Measurements from ENCODE around the gene SIAH1. TPM values are rescaled to one million over a fixed set of nuclear protein-coding genes. Genes with fewer than 3 reads are reported as not detected.

Gene SIAH1
- polyA plus RNA-seq, 1 donor (not counting 4 experiments of a cell fraction or from before 2014, with no cell fraction given), result 19.0 TPM

GRCh38 chr16:48432136-48432535, 46.9 kb upstream of the SIAH1 start:
- Histone ChIP-seq H3K4me3 (ENCODE audit: control insufficient read depth in 2 of 3, extremely low read depth in 1 of 3, insufficient read depth in 2 of 3, low read depth in 1 of 3, low read length in 3 of 3) (no peak overlapping the region), H3K4me1 (ENCODE audit: control insufficient read depth, extremely low read depth, insufficient read depth, low read length) (no peaks in the 10 kb centered on the region), H3K9ac (ENCODE audit: control insufficient read depth, extremely low read depth, insufficient read depth, low read length) (no peak overlapping the region), H4K20me1 (ENCODE audit: control insufficient read depth, extremely low read depth, insufficient read depth, low read length) (no peaks in the 10 kb centered on the region), H2AFZ (ENCODE audit: control insufficient read depth, low read length) (peak overlapping the region; percentile 56), H3K27me3 (ENCODE audit: control insufficient read depth, extremely low read depth, insufficient read depth, low read length) (no peaks in the 10 kb centered on the region), H3K36me3 (ENCODE audit: control insufficient read depth in 2 of 2, extremely low read depth in 1 of 2, insufficient read depth in 2 of 2, low read length in 2 of 2) (no peaks in the 10 kb centered on the region), H3K4me2 (ENCODE audit: control insufficient read depth, extremely low read depth, insufficient read depth, low read depth, low read length) (no peak overlapping the region), H3K79me2 (ENCODE audit: control insufficient read depth, insufficient read depth, low read length) (no peaks in the 10 kb centered on the region), H3K27ac (ENCODE audit: control insufficient read depth, insufficient read depth, low read length) (no peak overlapping the region), H3K9me1 (ENCODE audit: control insufficient read depth, extremely low read depth, insufficient read depth, low read length) (no peaks in the 10 kb centered on the region), H3K9me3 (ENCODE audit: control insufficient read depth, low read depth, low read length) (no peaks in the 10 kb centered on the region)
- FAIRE-seq (no peak), DNase-seq (ENCODE audit: low read depth, low spot score) (no peak)
- TF ChIP-seq CTCF (optimal IDR thresholded peaks at IDR 0.05 in 1 of 3, IDR thresholded peaks at IDR 0.05 in 1 of 3, conservative IDR thresholded peaks at IDR 0.05 in 1 of 3; ENCODE audit: extremely low read depth in 1 of 3, insufficient read depth in 2 of 3, low read length in 3 of 3) (no peak), EZH2 (IDR thresholded peaks at IDR 0.05; ENCODE audit: low read length) (no peak)
- dilution Hi-C loops (cut with MboI; ENCODE audit: extremely low pct_ligation_motif_present, low sequenced_read_pairs), result no loop called here

GRCh38 chr16:48430890-48431289, 45.7 kb upstream of the SIAH1 start:
- Histone ChIP-seq H2AFZ (ENCODE audit: control insufficient read depth, low read length) (no peak overlapping the region), H3K4me3 (ENCODE audit: control insufficient read depth in 2 of 3, extremely low read depth in 1 of 3, insufficient read depth in 2 of 3, low read depth in 1 of 3, low read length in 3 of 3) (no peak overlapping the region), H3K9me1 (ENCODE audit: control insufficient read depth, extremely low read depth, insufficient read depth, low read length) (no peaks in the 10 kb centered on the region), H3K27me3 (ENCODE audit: control insufficient read depth, extremely low read depth, insufficient read depth, low read length) (no peaks in the 10 kb centered on the region), H3K4me2 (ENCODE audit: control insufficient read depth, extremely low read depth, insufficient read depth, low read depth, low read length) (no peak overlapping the region), H3K9me3 (ENCODE audit: control insufficient read depth, low read depth, low read length) (no peaks in the 10 kb centered on the region), H3K9ac (ENCODE audit: control insufficient read depth, extremely low read depth, insufficient read depth, low read length) (no peak overlapping the region), H3K4me1 (ENCODE audit: control insufficient read depth, extremely low read depth, insufficient read depth, low read length) (no peaks in the 10 kb centered on the region), H3K27ac (ENCODE audit: control insufficient read depth, insufficient read depth, low read length) (no peak overlapping the region), H4K20me1 (ENCODE audit: control insufficient read depth, extremely low read depth, insufficient read depth, low read length) (no peaks in the 10 kb centered on the region), H3K36me3 (ENCODE audit: control insufficient read depth in 2 of 2, extremely low read depth in 1 of 2, insufficient read depth in 2 of 2, low read length in 2 of 2) (no peaks in the 10 kb centered on the region), H3K79me2 (ENCODE audit: control insufficient read depth, insufficient read depth, low read length) (no peaks in the 10 kb centered on the region)
- no peak for FAIRE-seq
- TF ChIP-seq CTCF (optimal IDR thresholded peaks at IDR 0.05 in 1 of 3, IDR thresholded peaks at IDR 0.05 in 1 of 3, conservative IDR thresholded peaks at IDR 0.05 in 1 of 3; ENCODE audit: extremely low read depth in 1 of 3, insufficient read depth in 2 of 3, low read length in 3 of 3) (no peak), EZH2 (IDR thresholded peaks at IDR 0.05; ENCODE audit: low read length) (no peak)
- DNase-seq (ENCODE audit: low read depth, low spot score), result no peak
- dilution Hi-C loops (cut with MboI; ENCODE audit: extremely low pct_ligation_motif_present, low sequenced_read_pairs), result no loop called here
